ENCODE measurements around the gene NGF. TPM values are rescaled to one million over a fixed set of nuclear protein-coding genes. Genes with fewer than 3 reads are reported as not detected.

The NGF gene
- polyA plus RNA-seq, 1 experiment = 6.7 TPM

DNA sequence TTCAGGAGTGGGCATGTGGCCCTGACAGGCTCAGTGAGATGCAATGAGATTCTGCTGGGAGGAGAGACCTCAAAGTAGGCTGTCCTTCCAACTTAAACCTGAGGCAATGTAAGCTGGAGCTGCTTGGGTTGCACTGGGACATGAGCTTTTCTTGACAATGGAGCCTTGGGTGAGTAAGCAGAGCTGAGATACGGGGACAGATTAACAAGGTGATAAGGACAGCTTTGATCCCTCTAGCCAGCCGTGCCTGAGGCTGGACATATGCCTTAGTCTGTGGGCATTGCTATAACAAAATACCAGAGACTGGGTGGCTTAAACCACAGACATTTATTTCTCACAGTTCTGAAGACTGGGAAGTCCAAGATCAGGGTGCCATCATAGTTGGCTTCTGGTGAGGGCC, 18.3 kb upstream of the NGF start:
- peaks cover 18% of the 10 kb centered on the region for H3K9me3 ChIP-seq (ENCODE audit: control insufficient read depth, insufficient read depth, low read length)
- ChIA-PET POLR2A (no interaction called here), CTCF (interaction anchor here (0.5 kb wide), 1 partner anchor 22 kb away, joined by 3 read pairs; no protein-coding TSS in a partner anchor)
- H3K4me3 ChIP-seq (ENCODE audit: low read depth, low read length) = no peak overlapping the region
- TF ChIP-seq, protein P1, sequence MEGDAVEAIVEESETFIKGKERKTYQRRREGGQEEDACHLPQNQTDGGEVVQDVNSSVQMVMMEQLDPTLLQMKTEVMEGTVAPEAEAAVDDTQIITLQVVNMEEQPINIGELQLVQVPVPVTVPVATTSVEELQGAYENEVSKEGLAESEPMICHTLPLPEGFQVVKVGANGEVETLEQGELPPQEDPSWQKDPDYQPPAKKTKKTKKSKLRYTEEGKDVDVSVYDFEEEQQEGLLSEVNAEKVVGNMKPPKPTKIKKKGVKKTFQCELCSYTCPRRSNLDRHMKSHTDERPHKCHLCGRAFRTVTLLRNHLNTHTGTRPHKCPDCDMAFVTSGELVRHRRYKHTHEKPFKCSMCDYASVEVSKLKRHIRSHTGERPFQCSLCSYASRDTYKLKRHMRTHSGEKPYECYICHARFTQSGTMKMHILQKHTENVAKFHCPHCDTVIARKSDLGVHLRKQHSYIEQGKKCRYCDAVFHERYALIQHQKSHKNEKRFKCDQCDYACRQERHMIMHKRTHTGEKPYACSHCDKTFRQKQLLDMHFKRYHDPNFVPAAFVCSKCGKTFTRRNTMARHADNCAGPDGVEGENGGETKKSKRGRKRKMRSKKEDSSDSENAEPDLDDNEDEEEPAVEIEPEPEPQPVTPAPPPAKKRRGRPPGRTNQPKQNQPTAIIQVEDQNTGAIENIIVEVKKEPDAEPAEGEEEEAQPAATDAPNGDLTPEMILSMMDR (IDR thresholded peaks at IDR 0.05; ENCODE audit: low read depth, low read length) = no peak
- no peaks in the 10 kb centered on the region for H3K27me3 ChIP-seq (ENCODE audit: control insufficient read depth, insufficient read depth, low read length)
- H3K27ac ChIP-seq (ENCODE audit: low read depth, low read length) = no peak overlapping the region
- no peak for DNase-seq (ENCODE audit: low read depth, low spot score)

- peaks cover 6% of the 10 kb centered on the region for H3K9me3 ChIP-seq (ENCODE audit: control insufficient read depth, insufficient read depth, low read length)
- DNase-seq (ENCODE audit: low read depth, low spot score) = no peak
- CTCF ChIA-PET = no interaction called here
- no peak overlapping the region for H3K27ac ChIP-seq (ENCODE audit: low read depth, low read length)
- TF ChIP-seq, protein P1 (IDR thresholded peaks at IDR 0.05; ENCODE audit: low read depth, low read length) = no peak
- no peak overlapping the region for H3K4me3 ChIP-seq (ENCODE audit: low read depth, low read length)
- POLR2A ChIA-PET = no interaction called here
- H3K27me3 ChIP-seq (ENCODE audit: control insufficient read depth, insufficient read depth, low read length) = no peaks in the 10 kb centered on the region
Measured at GRCh38 chr1:115355069-115355468, 17.0 kb upstream of the NGF start.

GRCh38 chr1:115351143-115351542, 13.1 kb upstream of the NGF start:
- TF ChIP-seq, protein P1 (IDR thresholded peaks at IDR 0.05; ENCODE audit: low read depth, low read length) = no peak
- CTCF ChIA-PET = no interaction called here
- Histone ChIP-seq H3K4me3 (ENCODE audit: low read depth, low read length) (no peak overlapping the region), H3K27ac (ENCODE audit: low read depth, low read length) (no peak overlapping the region), H3K9me3 (ENCODE audit: control insufficient read depth, insufficient read depth, low read length) (no peaks in the 10 kb centered on the region), H3K27me3 (ENCODE audit: control insufficient read depth, insufficient read depth, low read length) (no peaks in the 10 kb centered on the region)
- POLR2A ChIA-PET = no interaction called here
- no peak for DNase-seq (ENCODE audit: low read depth, low spot score)

DNA sequence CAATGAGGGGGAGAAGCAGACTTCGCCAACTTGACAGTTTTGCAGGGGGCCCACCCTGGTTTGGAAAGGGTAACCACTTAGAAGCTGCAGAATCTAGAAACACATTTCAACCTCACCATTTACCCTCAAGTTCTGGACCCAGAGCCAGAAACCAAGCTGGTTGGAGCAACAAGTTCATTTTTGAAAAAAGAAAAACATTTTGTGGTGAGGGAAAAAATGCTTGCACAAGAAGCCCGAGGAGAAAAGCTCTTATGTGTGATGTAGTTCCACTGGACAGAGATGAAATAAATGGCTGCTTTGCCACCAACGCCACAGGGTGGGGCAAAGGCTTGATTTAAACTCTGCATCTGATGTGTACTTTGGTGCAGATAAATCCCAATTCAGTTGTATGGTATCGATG, 10.6 kb upstream of the NGF start:
- Histone ChIP-seq H3K4me3 (ENCODE audit: low read depth, low read length) (no peak overlapping the region), H3K9me3 (ENCODE audit: control insufficient read depth, insufficient read depth, low read length) (no peaks in the 10 kb centered on the region), H3K27ac (ENCODE audit: low read depth, low read length) (no peak overlapping the region), H3K27me3 (ENCODE audit: control insufficient read depth, insufficient read depth, low read length) (no peaks in the 10 kb centered on the region)
- ChIA-PET POLR2A (interaction anchor here (0.6 kb wide), 1 partner anchor 15 kb away, joined by 14 read pairs; no protein-coding TSS in a partner anchor), CTCF (no interaction called here)
- DNase-seq (ENCODE audit: low read depth, low spot score) = no peak
- TF ChIP-seq, protein P1 (IDR thresholded peaks at IDR 0.05; ENCODE audit: low read depth, low read length) = no peak

- no peak overlapping the region for H3K4me3 ChIP-seq (ENCODE audit: low read depth, low read length)
- no peak overlapping the region for H3K27ac ChIP-seq (ENCODE audit: low read depth, low read length)
- POLR2A ChIA-PET = no interaction called here
- H3K9me3 ChIP-seq (ENCODE audit: control insufficient read depth, insufficient read depth, low read length) = no peaks in the 10 kb centered on the region
- CTCF ChIA-PET = no interaction called here
- TF ChIP-seq, protein P1 (IDR thresholded peaks at IDR 0.05; ENCODE audit: low read depth, low read length) = no peak
- no peaks in the 10 kb centered on the region for H3K27me3 ChIP-seq (ENCODE audit: control insufficient read depth, insufficient read depth, low read length)
- no peak for DNase-seq (ENCODE audit: low read depth, low spot score)
Measured at GRCh38 chr1:115347282-115347681, 9.2 kb upstream of the NGF start.

Measured in AG04450 (cell line).